Mesenchymal stem cell (in vitro differentiated cells and primary cell): ENCODE results near the gene MARK1.
A peak's percentile ranks its signal among the peaks of the same experiment; 100 is the strongest.

Experiments
- DNase-seq: peaks from one replicate; pipeline ENCODE4 v3.0.0-alpha.2; 2013
- H2AFZ ChIP-seq: one replicate; pipeline ENCODE4 v1.6.1; 2013; ENCODE audit warnings: low read depth, mild to moderate bottlenecking, control low read depth, inconsistent platforms, low read length, moderate library complexity
- H2AK5ac ChIP-seq: 2 replicates; pipeline ENCODE4 v1.6.1; 2013; ENCODE audit warnings: low read length, moderate library complexity, mild to moderate bottlenecking, inconsistent platforms; ENCODE audit not compliant: severe bottlenecking
- H2BK120ac ChIP-seq: one replicate; pipeline ENCODE4 v1.6.1; 2013; ENCODE audit warnings: low read depth, mild to moderate bottlenecking, inconsistent platforms, low read length, moderate library complexity
- H2BK12ac ChIP-seq, 2 experiments: one replicate each; pipeline ENCODE4 v1.6.1; 2013; ENCODE audit warnings: inconsistent platforms in 2 of 2, low read length in 2 of 2, mild to moderate bottlenecking in 2 of 2, moderate library complexity in 2 of 2, control low read depth in 1 of 2
- H2BK15ac ChIP-seq: one replicate; pipeline ENCODE4 v1.6.1; 2013; ENCODE audit warnings: mild to moderate bottlenecking, low read depth, inconsistent platforms; ENCODE audit not compliant: poor library complexity, severe bottlenecking
- H2BK5ac ChIP-seq: 2 replicates; pipeline ENCODE4 v1.6.1; 2013; ENCODE audit warnings: low read depth, mild to moderate bottlenecking, low read length, control low read depth, inconsistent platforms; ENCODE audit not compliant: poor library complexity, severe bottlenecking
- H3K14ac ChIP-seq, 2 experiments: one replicate each; pipeline ENCODE4 v1.6.1; 2013; ENCODE audit warnings: inconsistent platforms in 2 of 2, low read length in 2 of 2, control low read depth in 1 of 2, mild to moderate bottlenecking in 1 of 2, moderate library complexity in 1 of 2
- H3K18ac ChIP-seq, 2 experiments: one replicate each; pipeline ENCODE4 v1.6.1; 2013; ENCODE audit warnings: inconsistent platforms in 2 of 2, low read length in 2 of 2, control low read depth in 1 of 2, low read depth in 1 of 2, mild to moderate bottlenecking in 1 of 2
- H3K23ac ChIP-seq, 2 experiments: one replicate each; pipeline ENCODE4 v1.6.1; 2013; ENCODE audit warnings: inconsistent platforms in 2 of 2, low read length in 2 of 2, mild to moderate bottlenecking in 2 of 2, moderate library complexity in 2 of 2, control low read depth in 1 of 2
- H3K27ac ChIP-seq: 2 replicates; pipeline ENCODE4 v1.5.1; 2013; ENCODE audit warnings: mild to moderate bottlenecking, moderate library complexity, low read length, control low read depth, inconsistent platforms; ENCODE audit not compliant: poor library complexity, severe bottlenecking
- H3K27me3 ChIP-seq, 2 experiments: 2 replicates each; pipeline versions ENCODE4 v1.6.1 to v1.7.0; 2013; ENCODE audit warnings: low read length in 2 of 2, mild to moderate bottlenecking in 2 of 2, moderate library complexity in 2 of 2, control low read depth in 1 of 2, inconsistent platforms in 1 of 2; ENCODE audit not compliant: control insufficient read depth in 1 of 2, insufficient read depth in 1 of 2
- H3K36me3 ChIP-seq, 2 experiments: 2 replicates each; pipeline versions ENCODE4 v1.6.1 to v1.7.0; 2013; ENCODE audit warnings: low read length in 2 of 2, control low read depth in 1 of 2, inconsistent platforms in 1 of 2, low read depth in 1 of 2, mild to moderate bottlenecking in 1 of 2; ENCODE audit not compliant: insufficient read depth in 2 of 2, control insufficient read depth in 1 of 2
- H3K4ac ChIP-seq, 2 experiments: one replicate each; pipeline ENCODE4 v1.6.1; 2013; ENCODE audit warnings: inconsistent platforms in 2 of 2, low read length in 2 of 2, mild to moderate bottlenecking in 2 of 2, moderate library complexity in 2 of 2, control low read depth in 1 of 2, low read depth in 1 of 2
- H3K4me1 ChIP-seq: 2 replicates; pipeline ENCODE4 v1.6.1; 2013; ENCODE audit warnings: low read depth, low read length, control low read depth; ENCODE audit not compliant: control insufficient read depth, insufficient read depth
- H3K4me2 ChIP-seq: 2 replicates; pipeline ENCODE4 v1.6.1; 2013; ENCODE audit warnings: low read length, mild to moderate bottlenecking, inconsistent platforms; ENCODE audit not compliant: poor library complexity, severe bottlenecking
- H3K4me3 ChIP-seq, 2 experiments: 2 replicates each; pipeline versions ENCODE4 v1.5.1 to v1.7.0; 2013; ENCODE audit warnings: low read length in 2 of 2, mild to moderate bottlenecking in 2 of 2, control low read depth in 1 of 2, low read depth in 1 of 2; ENCODE audit not compliant: insufficient read depth in 1 of 2
- H3K79me1 ChIP-seq: replicated peaks from 2 replicates; pipeline ENCODE4 v1.6.1; 2013; ENCODE audit warnings: mild to moderate bottlenecking, control low read depth, low read length, inconsistent platforms; ENCODE audit not compliant: poor library complexity, severe bottlenecking
- H3K9ac ChIP-seq: 2 replicates; pipeline ENCODE4 v1.7.0; 2013; ENCODE audit warnings: mild to moderate bottlenecking, low read length, moderate library complexity
- H3K9me3 ChIP-seq: 2 replicates; pipeline ENCODE4 v1.7.0; 2013; ENCODE audit warnings: mild to moderate bottlenecking, low read length; ENCODE audit not compliant: control insufficient read depth
- H4K8ac ChIP-seq: one replicate; pipeline ENCODE4 v1.6.1; 2013; ENCODE audit warnings: inconsistent platforms, mild to moderate bottlenecking, low read length, moderate library complexity
- H4K91ac ChIP-seq: one replicate; pipeline ENCODE4 v1.6.1; 2013; ENCODE audit warnings: mild to moderate bottlenecking, low read length, inconsistent platforms
- WGBS: methylation state at CpG from one replicate; pipeline ENCODE4 v1.1.7; 2013; ENCODE audit warnings: mixed read lengths; 5-methylcytosine and 5-hydroxymethylcytosine counted together

Gene MARK1

GRCh38 chr1:220677251-220677650, 149.3 kb downstream of the MARK1 start:
- no peak for DNase-seq
- H3K23ac ChIP-seq, result no peak overlapping the region
- no peak overlapping the region for H4K91ac ChIP-seq
- no peak overlapping the region for H3K18ac ChIP-seq
- H3K79me1 ChIP-seq, result no peaks in the 10 kb centered on the region
- no peak overlapping the region for H2AK5ac ChIP-seq
- no peak overlapping the region for H3K4me2 ChIP-seq
- no peak overlapping the region for H3K14ac ChIP-seq
- H3K27ac ChIP-seq, result no peak overlapping the region
- H2AFZ ChIP-seq, result no peak overlapping the region
- no peak overlapping the region for H2BK120ac ChIP-seq
- H2BK15ac ChIP-seq, result no peak overlapping the region
- H3K9me3 ChIP-seq, result no peaks in the 10 kb centered on the region
- no peak overlapping the region for H2BK5ac ChIP-seq
- no peak overlapping the region for H2BK12ac ChIP-seq
- H4K8ac ChIP-seq, result no peak overlapping the region
- H3K4ac ChIP-seq, result no peak overlapping the region
- no CpG with 5 or more reads among the region's 2 CpGs for WGBS
- no peak overlapping the region for H3K4me3 ChIP-seq
- H3K36me3 ChIP-seq, result no peaks in the 10 kb centered on the region
- no peaks in the 10 kb centered on the region for H3K4me1 ChIP-seq
- H3K27me3 ChIP-seq, result peaks cover 3% of the 10 kb centered on the region in 2 experiments
- H3K9ac ChIP-seq, result no peak overlapping the region

DNA sequence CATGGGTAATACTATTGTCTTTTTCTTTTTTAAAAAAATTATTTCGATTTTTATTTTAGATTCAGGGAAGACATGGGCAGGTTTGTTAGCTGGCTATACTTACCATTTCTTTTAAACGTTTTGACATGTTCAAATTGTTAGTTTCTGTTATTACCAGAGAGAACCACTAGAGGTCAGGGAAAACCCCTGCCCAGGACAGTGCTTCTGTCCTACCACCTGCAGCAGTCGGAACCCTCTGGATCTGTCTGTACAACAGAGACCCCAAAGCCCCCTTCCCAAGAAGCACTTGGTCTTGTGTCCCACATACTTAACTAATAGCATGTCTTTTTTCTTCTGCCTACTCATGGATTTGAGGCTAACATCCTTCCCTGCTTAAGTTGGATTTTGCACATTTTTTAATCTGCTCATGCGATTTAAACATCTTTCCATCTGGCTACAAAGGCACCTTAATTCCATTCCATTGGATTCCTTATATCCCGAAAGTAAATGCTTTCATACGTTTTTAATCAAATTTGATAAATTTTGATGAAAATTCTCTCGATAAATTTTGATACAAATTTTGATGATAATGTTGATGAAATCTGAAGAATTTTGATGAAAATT, 152.2 kb downstream of the MARK1 start:
- no peak overlapping the region for H3K4me2 ChIP-seq
- 46% methylated on average over 4 of the region's 7 CpGs for WGBS
- H2BK120ac ChIP-seq, result no peak overlapping the region
- H2BK15ac ChIP-seq, result no peak overlapping the region
- DNase-seq, result peak; percentile 51
- H3K4ac ChIP-seq, result no peak overlapping the region
- H3K9ac ChIP-seq, result no peak overlapping the region
- H4K91ac ChIP-seq, result no peak overlapping the region
- H3K4me1 ChIP-seq, result peaks cover 4% of the 10 kb centered on the region
- H2BK5ac ChIP-seq, result no peak overlapping the region
- no peak overlapping the region for H3K23ac ChIP-seq
- H3K27ac ChIP-seq, result no peak overlapping the region
- H3K79me1 ChIP-seq, result no peaks in the 10 kb centered on the region
- H2AK5ac ChIP-seq, result no peak overlapping the region
- no peak overlapping the region for H4K8ac ChIP-seq
- H3K18ac ChIP-seq, result no peak overlapping the region
- no peak overlapping the region for H2BK12ac ChIP-seq
- no peaks in the 10 kb centered on the region for H3K9me3 ChIP-seq
- no peaks in the 10 kb centered on the region for H3K27me3 ChIP-seq
- H3K36me3 ChIP-seq, result no peaks in the 10 kb centered on the region
- no peak overlapping the region for H3K14ac ChIP-seq
- H3K4me3 ChIP-seq, result no peak overlapping the region
- H2AFZ ChIP-seq, result no peak overlapping the region

DNA sequence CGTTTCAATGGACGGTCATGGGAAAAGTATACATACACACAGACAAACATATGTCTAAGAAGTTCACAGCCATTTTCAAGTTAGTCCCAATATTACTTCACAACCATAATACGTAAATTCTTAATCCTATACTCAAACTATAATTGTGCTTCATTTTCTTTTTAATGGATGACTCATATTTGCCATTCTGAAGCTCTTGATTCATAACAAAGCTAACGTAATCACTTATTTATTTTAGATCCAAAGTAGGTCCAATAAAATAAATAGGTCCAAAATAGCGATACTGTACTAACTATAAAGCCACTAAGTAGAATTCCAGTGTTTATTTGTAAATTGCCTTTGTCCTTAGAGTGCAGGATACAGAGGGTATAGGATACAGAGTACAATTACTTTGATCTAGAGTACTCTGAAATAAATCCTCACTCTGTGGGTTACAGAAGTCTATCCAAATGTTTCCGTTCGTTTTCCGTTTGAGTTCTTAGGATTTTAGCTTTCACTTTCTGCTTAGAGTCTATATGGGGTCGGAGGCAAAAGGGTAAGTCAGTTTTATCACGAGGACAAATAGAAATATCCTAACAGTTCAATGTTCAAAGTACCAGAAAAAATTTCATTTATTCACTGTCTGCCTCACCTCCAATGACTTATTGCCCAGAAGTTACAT, 153.4 kb downstream of the MARK1 start:
- no peak overlapping the region for H2AK5ac ChIP-seq
- 85% methylated on average over 8 of the region's 10 CpGs for WGBS
- no peaks in the 10 kb centered on the region for H3K9me3 ChIP-seq

GRCh38 chr1:220682901-220683576, 155.1 kb downstream of the MARK1 start:
- Histone ChIP-seq H3K23ac (no peak overlapping the region), H4K91ac (no peak overlapping the region), H3K9me3 (no peaks in the 10 kb centered on the region), H3K14ac (no peak overlapping the region), H3K79me1 (no peaks in the 10 kb centered on the region), H2BK5ac (no peak overlapping the region), H2BK12ac (no peak overlapping the region), H3K4me2 (no peak overlapping the region), H3K4me3 (no peak overlapping the region), H3K27me3 (no peaks in the 10 kb centered on the region), H3K4me1 (peaks cover 4% of the 10 kb centered on the region), H3K36me3 (no peaks in the 10 kb centered on the region), H3K27ac (no peak overlapping the region), H3K4ac (no peak overlapping the region), H2BK15ac (no peak overlapping the region), H4K8ac (no peak overlapping the region), H3K9ac (no peak overlapping the region), H2AFZ (no peak overlapping the region), H3K18ac (peak overlapping the region in 1 of 2 experiments; percentile 12), H2AK5ac (no peak overlapping the region), H2BK120ac (no peak overlapping the region)
- DNase-seq, result no peak
- 91% methylated on average over 17 of the region's 17 CpGs for WGBS

More for the DNA sequence above, 153.4 kb downstream of the MARK1 start:
- Histone ChIP-seq H3K4me1 (peaks cover 4% of the 10 kb centered on the region), H4K8ac (no peak overlapping the region), H3K36me3 (no peaks in the 10 kb centered on the region), H2BK12ac (no peak overlapping the region), H3K9ac (peak overlapping the region; percentile 76), H2BK15ac (no peak overlapping the region), H2BK120ac (no peak overlapping the region), H3K4ac (no peak overlapping the region), H2AFZ (no peak overlapping the region), H3K23ac (no peak overlapping the region), H2BK5ac (no peak overlapping the region), H3K14ac (no peak overlapping the region), H3K18ac (no peak overlapping the region), H3K79me1 (no peaks in the 10 kb centered on the region), H3K27me3 (no peaks in the 10 kb centered on the region), H3K4me2 (no peak overlapping the region), H3K27ac (no peak overlapping the region), H3K4me3 (peak overlapping the region in 1 of 2 experiments; percentile 50), H4K91ac (no peak overlapping the region)
- no peak for DNase-seq
